ENCODE results near the gene C1orf35. TPM values are rescaled to one million over a fixed set of nuclear protein-coding genes. Genes with fewer than 3 reads are reported as not detected.

Gene C1orf35
- total and polyA plus RNA-seq, 9 of the 15 experiments (the other 6 are each of a cell fraction or from before 2014, with no cell fraction given), result 3.2 to 48.7 (median 12.5) TPM

DNA sequence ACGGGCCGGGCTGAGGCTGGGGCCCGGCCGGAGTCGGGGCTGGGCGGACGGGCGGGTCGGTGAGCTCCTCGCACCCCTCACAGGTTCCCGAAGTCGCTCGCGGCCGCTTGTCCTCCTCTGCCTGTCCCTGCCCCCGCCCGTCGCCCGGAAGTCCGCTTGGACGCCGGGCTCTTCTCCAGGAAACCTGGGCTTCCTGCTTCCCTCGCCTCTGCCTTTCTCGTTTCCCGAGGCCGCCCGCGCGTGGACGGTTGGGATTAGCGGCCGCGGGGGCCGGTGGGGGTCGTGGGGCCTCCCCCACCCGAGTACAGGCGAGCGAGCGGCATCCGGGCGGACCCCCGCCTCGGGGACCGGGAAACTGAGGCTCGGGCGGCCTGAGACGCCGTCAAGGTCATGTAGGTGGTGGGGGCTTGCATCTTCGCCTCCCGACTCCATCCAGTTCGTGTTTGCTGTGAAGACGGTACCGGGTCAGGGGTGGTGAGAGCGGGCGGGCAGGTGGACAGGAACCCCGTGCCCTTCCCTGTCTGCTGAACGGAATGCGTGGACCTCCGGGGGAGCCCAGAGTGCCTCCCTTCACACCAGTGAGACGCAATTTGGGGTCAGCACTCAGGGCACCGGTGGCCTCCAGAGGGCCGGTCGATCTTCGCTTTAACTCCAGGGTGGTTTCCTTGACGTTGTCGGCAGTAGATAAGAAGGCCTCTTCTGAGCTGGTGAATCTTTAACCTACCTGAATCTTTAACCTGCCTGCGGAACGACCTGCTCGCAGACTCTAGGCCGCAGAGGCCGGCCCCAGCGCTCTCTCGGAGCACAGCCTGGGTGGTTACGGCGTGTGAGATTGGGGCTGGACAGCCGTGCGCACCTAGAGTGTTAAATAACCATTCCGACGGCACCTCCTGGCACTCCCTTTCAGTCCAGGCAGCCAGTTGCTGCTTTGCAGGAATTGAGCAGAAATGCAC, 19.9 kb downstream of the C1orf35 start (continued):
- TF ChIP-seq, protein P1, sequence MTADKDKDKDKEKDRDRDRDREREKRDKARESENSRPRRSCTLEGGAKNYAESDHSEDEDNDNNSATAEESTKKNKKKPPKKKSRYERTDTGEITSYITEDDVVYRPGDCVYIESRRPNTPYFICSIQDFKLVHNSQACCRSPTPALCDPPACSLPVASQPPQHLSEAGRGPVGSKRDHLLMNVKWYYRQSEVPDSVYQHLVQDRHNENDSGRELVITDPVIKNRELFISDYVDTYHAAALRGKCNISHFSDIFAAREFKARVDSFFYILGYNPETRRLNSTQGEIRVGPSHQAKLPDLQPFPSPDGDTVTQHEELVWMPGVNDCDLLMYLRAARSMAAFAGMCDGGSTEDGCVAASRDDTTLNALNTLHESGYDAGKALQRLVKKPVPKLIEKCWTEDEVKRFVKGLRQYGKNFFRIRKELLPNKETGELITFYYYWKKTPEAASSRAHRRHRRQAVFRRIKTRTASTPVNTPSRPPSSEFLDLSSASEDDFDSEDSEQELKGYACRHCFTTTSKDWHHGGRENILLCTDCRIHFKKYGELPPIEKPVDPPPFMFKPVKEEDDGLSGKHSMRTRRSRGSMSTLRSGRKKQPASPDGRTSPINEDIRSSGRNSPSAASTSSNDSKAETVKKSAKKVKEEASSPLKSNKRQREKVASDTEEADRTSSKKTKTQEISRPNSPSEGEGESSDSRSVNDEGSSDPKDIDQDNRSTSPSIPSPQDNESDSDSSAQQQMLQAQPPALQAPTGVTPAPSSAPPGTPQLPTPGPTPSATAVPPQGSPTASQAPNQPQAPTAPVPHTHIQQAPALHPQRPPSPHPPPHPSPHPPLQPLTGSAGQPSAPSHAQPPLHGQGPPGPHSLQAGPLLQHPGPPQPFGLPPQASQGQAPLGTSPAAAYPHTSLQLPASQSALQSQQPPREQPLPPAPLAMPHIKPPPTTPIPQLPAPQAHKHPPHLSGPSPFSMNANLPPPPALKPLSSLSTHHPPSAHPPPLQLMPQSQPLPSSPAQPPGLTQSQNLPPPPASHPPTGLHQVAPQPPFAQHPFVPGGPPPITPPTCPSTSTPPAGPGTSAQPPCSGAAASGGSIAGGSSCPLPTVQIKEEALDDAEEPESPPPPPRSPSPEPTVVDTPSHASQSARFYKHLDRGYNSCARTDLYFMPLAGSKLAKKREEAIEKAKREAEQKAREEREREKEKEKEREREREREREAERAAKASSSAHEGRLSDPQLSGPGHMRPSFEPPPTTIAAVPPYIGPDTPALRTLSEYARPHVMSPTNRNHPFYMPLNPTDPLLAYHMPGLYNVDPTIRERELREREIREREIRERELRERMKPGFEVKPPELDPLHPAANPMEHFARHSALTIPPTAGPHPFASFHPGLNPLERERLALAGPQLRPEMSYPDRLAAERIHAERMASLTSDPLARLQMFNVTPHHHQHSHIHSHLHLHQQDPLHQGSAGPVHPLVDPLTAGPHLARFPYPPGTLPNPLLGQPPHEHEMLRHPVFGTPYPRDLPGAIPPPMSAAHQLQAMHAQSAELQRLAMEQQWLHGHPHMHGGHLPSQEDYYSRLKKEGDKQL (CRISPR knock-in tag; IDR thresholded peaks at IDR 0.05; ENCODE audit: borderline replicate concordance), result 0 out of 2 replicates have a peak, but pooled peaks have one; percentile 2
- no peak for TF ChIP-seq ETS2 (tag; IDR thresholded peaks at IDR 0.05; ENCODE audit: borderline replicate concordance, poor library complexity, severe bottlenecking)
- TF ChIP-seq AFF1 (IDR thresholded peaks at IDR 0.05; ENCODE audit: low read depth in 1 of 2, partially characterized antibody in 2 of 2), result no peak
- no peak for TF ChIP-seq TBL1XR1 (IDR thresholded peaks at IDR 0.05; ENCODE audit: low read length in 2 of 2)
- TF ChIP-seq MTA3 (IDR thresholded peaks at IDR 0.05; ENCODE audit: borderline replicate concordance), result no peak
- TF ChIP-seq TRIM24 (IDR thresholded peaks at IDR 0.05), result no peak
- TF ChIP-seq ZNF696 (CRISPR knock-in tag; conservative IDR thresholded peaks at IDR 0.05), result no peak
- no peak for TF ChIP-seq SPI1 (IDR thresholded peaks at IDR 0.05; ENCODE audit: borderline replicate concordance, low read depth, low read length)
- TF ChIP-seq ZNF316 (IDR thresholded peaks at IDR 0.05), result no peak
- TF ChIP-seq FOXK1 (CRISPR knock-in tag; IDR thresholded peaks at IDR 0.05; ENCODE audit: borderline replicate concordance), result peak; percentile 64; the same call in 1 of the 2 replicates
- TF ChIP-seq NR1H2 (CRISPR knock-in tag; IDR thresholded peaks at IDR 0.05), result no peak
- peak; percentile 82 for TF ChIP-seq AFF4 (CRISPR knock-in tag; IDR thresholded peaks at IDR 0.05)
- no peak for TF ChIP-seq SMAD1 (IDR thresholded peaks at IDR 0.05; ENCODE audit: low read depth, low read length, partially characterized antibody)
